PFSK-1 (cell line): ENCODE measurements around the gene LRMDA.

Experiments used
- FOXP2 ChIP-seq: optimal IDR thresholded peaks from 2 replicates; pipeline ENCODE3; 2011; ENCODE audit warnings: borderline replicate concordance, control low read depth, inconsistent platforms; ENCODE audit not compliant: insufficient read depth; ENCODE audit errors: extremely low read length, extremely low read depth
- POLR2AphosphoS5 ChIP-seq: IDR thresholded peaks from 2 replicates; pipeline ENCODE4 v1.6.1; 2012; ENCODE audit warnings: low read depth, mild to moderate bottlenecking, control low read depth, low read length, moderate library complexity
- SIN3A ChIP-seq: IDR thresholded peaks from 2 replicates; pipeline ENCODE4 v1.6.1; 2012; ENCODE audit warnings: mild to moderate bottlenecking, low read length, moderate library complexity, borderline replicate concordance; ENCODE audit not compliant: insufficient read depth
- TAF1 ChIP-seq: IDR thresholded peaks from 2 replicates; pipeline ENCODE4 v1.6.1; 2012; ENCODE audit warnings: low read length, control low read depth, borderline replicate concordance; ENCODE audit not compliant: insufficient read depth
- TF ChIP-seq, protein P1 (sequence below), 2 experiments: IDR thresholded peaks; 2 replicates each; pipeline versions ENCODE4 v1.6.1 to v1.8.0; 2011 to 2012; ENCODE audit warnings: low read depth in 2 of 2, low read length in 2 of 2, control low read depth in 1 of 2, inconsistent platforms in 1 of 2, mild to moderate bottlenecking in 1 of 2, moderate library complexity in 1 of 2; ENCODE audit not compliant: insufficient read depth in 1 of 2

The LRMDA gene

DNA sequence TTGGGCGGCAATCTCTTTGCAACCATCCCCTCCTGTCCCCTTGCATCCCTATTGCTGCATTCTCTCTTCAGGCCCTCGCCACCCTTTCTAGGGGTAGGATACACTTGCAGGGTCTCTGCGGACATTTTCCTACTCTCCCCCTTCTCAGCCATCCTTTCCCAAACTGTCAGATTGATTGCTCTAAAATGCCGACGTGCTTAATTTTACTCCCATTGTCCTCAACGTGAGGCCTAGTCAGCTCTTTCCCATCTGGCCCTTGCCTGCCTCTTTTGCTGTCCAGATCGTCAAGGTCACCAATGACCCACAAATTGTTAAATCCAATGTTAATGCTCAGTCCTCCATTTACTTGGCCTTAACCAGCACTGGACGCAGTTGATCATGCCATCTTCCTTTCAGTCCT lies 12.7 kb upstream of the LRMDA start:
- TF ChIP-seq SIN3A (no peak), TAF1 (no peak), FOXP2 (no peak), POLR2AphosphoS5 (no peak)
- TF ChIP-seq, protein P1, sequence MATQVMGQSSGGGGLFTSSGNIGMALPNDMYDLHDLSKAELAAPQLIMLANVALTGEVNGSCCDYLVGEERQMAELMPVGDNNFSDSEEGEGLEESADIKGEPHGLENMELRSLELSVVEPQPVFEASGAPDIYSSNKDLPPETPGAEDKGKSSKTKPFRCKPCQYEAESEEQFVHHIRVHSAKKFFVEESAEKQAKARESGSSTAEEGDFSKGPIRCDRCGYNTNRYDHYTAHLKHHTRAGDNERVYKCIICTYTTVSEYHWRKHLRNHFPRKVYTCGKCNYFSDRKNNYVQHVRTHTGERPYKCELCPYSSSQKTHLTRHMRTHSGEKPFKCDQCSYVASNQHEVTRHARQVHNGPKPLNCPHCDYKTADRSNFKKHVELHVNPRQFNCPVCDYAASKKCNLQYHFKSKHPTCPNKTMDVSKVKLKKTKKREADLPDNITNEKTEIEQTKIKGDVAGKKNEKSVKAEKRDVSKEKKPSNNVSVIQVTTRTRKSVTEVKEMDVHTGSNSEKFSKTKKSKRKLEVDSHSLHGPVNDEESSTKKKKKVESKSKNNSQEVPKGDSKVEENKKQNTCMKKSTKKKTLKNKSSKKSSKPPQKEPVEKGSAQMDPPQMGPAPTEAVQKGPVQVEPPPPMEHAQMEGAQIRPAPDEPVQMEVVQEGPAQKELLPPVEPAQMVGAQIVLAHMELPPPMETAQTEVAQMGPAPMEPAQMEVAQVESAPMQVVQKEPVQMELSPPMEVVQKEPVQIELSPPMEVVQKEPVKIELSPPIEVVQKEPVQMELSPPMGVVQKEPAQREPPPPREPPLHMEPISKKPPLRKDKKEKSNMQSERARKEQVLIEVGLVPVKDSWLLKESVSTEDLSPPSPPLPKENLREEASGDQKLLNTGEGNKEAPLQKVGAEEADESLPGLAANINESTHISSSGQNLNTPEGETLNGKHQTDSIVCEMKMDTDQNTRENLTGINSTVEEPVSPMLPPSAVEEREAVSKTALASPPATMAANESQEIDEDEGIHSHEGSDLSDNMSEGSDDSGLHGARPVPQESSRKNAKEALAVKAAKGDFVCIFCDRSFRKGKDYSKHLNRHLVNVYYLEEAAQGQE (IDR thresholded peaks at IDR 0.05; ENCODE audit: insufficient read depth in 1 of 2, low read depth in 2 of 2, low read length in 2 of 2): no peak

DNA sequence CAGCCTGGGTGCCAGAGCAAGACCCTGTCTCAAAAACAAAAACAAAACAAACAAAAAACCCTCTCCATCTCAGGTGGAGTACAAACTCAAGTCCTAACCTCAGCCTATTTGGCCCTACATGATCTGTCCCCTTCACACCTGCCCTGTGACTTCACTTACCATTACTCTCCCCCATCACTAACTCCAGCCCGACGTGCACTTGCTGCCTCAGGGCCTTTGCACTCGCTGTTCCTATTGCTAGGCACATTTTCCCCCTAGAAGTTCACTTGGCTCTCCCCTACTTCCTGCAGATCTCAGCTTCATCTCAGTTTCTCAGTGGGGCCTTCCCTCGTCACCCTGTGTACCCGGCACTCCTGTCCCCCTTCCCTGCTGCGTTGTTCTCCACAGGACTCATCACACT lies 8.5 kb upstream of the LRMDA start:
- no peak for TF ChIP-seq TAF1
- TF ChIP-seq, protein P1 (IDR thresholded peaks at IDR 0.05; ENCODE audit: insufficient read depth in 1 of 2, low read depth in 2 of 2, low read length in 2 of 2): no peak
- TF ChIP-seq POLR2AphosphoS5: no peak
- no peak for TF ChIP-seq FOXP2
- no peak for TF ChIP-seq SIN3A

DNA sequence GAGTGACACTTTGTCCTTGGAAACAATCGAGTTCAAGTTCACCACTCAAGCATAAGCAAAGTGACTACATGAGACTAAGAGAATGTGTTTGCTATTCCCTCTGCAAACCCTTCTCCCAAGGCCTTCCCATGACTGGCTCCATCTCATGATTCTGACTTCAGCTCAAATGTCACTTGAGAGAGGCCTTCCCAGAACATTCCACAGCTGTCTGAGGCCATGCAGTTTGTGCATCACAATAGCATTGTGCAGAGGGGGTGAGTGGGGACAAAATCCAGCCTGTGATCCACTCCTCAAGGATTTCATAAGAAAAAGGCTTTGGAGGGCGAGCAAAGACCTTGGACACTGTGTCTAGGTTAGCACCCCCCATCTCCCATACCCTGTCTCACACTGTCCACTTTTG lies 6.9 kb upstream of the LRMDA start:
- TF ChIP-seq FOXP2: no peak
- no peak for TF ChIP-seq TAF1
- no peak for TF ChIP-seq SIN3A
- no peak for TF ChIP-seq POLR2AphosphoS5
- TF ChIP-seq, protein P1 (IDR thresholded peaks at IDR 0.05; ENCODE audit: insufficient read depth in 1 of 2, low read depth in 2 of 2, low read length in 2 of 2): no peak

DNA sequence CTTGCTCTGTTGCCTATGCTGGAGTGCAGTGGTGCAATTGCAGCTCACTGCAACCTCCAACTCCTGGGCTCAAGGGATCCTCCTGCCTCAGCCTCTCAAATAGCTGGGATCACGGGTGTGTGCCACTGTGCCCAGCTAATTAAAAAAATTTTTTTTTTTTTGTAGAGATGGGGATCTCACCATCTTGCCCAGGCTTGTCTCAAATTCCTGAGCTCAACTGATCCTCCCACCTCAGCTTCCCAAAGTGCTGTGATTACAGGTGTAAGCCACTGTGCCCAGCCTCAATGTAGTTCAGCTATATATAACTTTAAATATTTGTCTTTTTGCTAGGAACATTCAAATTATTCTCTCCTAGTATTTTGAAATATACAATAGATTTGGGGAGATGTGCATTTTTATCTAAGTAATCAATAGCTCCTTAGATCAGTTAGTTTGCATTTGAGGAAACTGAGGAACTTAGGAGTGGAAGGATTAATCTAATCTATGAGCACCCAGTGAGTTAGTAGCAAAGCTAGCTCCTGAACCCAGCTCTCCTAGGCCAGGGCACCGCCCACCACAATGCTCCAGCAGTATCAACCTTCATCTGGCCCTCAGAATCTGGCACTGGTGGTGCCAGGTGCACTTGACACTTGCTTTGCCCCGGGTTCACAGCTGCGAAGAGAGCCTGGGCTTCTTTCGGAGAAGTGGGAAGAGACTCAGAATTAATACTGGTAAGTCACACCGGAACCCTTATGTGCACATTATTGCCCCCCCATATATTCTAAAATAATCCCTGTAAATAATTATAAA lies 5.9 kb upstream of the LRMDA start:
- TF ChIP-seq FOXP2: no peak

DNA sequence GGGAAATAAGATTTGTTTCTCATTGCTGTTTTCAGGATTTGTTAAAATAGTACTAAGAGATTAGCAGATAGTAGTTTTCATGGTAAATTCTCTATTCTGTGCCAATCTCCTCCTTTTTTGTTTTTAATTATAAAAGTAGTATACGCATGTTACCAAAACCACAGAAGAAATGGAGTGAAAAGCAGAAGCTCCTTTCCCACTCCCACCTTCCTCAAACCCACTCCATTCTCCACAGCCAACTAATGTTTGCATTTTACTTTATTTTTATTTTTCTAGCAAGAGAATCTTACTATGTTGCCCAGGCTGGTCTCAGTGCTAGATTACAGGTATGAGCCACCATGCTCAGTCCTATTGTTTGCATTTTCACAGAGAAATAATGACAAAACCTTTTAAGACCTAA lies 4.5 kb upstream of the LRMDA start:
- no peak for TF ChIP-seq SIN3A
- TF ChIP-seq, protein P1 (IDR thresholded peaks at IDR 0.05; ENCODE audit: insufficient read depth in 1 of 2, low read depth in 2 of 2, low read length in 2 of 2): no peak
- no peak for TF ChIP-seq POLR2AphosphoS5
- no peak for TF ChIP-seq FOXP2
- TF ChIP-seq TAF1: no peak
